ENCODE measurements around the gene PFKL.

The PFKL gene

DNA sequence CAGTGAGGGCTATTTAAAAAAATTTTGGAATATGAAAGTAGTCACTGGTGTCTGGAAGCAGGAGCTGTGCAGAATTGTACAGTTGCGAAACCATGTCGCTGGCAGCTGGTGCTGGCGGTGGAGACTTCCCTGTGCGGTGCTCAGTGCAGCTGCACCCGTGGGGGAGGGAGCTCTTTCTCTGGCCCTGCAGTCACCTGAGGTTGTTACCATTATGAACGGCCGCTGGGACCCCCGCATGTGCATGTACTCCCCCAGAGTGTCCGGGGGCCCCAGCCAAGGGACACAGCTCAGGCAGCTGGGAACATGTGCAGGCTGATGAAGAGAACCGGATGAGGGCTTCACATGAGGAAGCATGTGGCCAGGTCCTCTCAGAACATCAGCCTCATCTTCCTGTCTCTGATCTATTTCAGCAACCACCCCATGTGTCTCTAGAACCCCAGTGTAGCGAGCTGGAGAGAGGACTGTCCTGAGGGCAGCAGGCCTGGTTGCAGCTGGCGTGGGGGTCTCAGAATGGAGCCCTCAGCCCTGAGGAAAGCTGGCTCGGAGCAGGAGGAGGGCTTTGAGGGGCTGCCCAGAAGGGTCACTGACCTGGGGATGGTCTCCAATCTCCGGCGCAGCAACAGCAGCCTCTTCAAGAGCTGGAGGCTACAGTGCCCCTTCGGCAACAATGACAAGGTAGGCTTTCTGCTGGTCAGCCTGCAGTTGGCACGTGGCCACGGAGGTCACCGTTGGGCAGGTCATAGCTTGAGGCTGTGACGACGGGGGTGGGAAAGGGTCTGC lies 53.5 kb downstream of the PFKL start, which contains the start of gene TRPM2:
Gene TRPM2 (plus strand): TSS at position 431 of the 780 bp plus-strand sequence. CDS start 80 bp downstream, at position 511.
- no peak for DNase-seq (ENCODE audit: extremely low read depth, low read depth)
- H3K4me3 ChIP-seq (replicated peaks; ENCODE audit: low read depth, low read length), result no peak within 1 kb of the TSS
- TF ChIP-seq, protein P1, sequence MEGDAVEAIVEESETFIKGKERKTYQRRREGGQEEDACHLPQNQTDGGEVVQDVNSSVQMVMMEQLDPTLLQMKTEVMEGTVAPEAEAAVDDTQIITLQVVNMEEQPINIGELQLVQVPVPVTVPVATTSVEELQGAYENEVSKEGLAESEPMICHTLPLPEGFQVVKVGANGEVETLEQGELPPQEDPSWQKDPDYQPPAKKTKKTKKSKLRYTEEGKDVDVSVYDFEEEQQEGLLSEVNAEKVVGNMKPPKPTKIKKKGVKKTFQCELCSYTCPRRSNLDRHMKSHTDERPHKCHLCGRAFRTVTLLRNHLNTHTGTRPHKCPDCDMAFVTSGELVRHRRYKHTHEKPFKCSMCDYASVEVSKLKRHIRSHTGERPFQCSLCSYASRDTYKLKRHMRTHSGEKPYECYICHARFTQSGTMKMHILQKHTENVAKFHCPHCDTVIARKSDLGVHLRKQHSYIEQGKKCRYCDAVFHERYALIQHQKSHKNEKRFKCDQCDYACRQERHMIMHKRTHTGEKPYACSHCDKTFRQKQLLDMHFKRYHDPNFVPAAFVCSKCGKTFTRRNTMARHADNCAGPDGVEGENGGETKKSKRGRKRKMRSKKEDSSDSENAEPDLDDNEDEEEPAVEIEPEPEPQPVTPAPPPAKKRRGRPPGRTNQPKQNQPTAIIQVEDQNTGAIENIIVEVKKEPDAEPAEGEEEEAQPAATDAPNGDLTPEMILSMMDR (IDR thresholded peaks at IDR 0.05; ENCODE audit: low read depth, low read length, missing control alignments), result no peak

DNA sequence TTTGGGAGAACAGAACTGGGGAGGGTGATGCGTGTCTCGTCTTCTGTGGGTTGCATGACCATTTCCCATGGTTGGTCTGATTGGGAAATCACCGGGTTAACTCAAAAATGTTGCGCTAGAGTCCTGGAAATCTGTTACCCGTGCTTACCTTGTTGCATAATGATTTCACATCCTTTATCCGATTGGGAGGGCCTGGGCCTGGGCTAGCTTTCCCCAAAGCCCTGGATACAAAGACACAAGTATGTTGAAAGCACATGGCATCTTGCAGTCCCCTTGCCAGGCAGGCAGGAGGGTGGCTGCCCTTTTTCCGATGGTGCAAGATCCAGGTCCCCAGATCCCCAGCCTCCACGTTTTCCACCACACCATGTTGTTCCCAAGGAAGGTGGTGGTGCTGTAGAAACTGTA lies 54.1 kb downstream of the PFKL start:
- TF ChIP-seq, protein P1 (IDR thresholded peaks at IDR 0.05; ENCODE audit: low read depth, low read length, missing control alignments), result no peak
- no peak overlapping the region for H3K4me3 ChIP-seq (replicated peaks; ENCODE audit: low read depth, low read length)
- DNase-seq (ENCODE audit: extremely low read depth, low read depth), result no peak

DNA sequence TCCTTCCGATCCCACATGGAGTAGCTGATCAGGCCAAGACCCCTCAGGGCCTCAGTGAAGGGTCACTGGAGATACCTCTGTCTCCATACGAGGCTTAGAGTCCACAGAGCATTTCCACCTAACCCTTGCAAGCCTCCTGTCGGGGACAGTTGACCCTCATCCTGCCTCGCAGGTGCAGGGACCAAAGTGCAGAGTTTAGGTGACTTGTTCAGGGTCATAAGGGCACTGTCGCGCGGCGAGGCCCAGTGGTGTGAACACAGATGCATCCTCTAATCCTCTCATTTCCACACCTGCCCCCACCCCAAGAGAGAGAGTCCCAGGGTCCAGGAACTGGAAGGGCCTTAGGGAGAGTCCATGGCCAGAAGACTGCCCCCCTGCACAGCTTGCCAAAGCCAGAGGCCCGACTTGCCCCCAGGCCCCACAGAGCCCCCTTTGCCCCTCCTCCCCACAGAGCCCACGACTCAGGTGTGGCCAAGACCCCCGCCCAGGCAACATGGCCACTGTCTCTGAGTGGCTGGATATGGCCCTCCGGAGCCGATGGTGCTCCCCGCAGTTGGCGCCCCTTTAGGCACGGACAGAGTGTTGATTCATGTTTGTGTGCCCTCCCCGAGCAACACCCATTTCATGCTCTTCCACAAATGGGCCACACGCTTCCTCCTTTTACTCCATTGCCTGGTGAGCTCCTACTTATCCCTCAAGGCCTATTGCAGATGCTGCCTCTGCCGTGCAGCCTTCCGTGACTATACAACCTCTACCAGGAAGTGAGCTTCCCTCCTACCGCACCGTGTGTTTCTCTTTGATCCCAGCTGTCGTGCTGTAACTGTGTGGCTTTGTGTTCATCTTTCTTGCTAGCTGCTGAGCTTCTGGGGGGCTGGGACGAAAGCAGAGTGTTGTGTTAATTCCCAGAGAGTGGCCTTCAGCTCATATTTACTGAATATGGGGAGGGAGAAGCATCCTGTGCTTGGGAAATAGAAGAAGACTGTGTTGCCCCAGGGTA lies 55.2 kb downstream of the PFKL start:
- DNase-seq (ENCODE audit: extremely low read depth, low read depth), result no peak
- H3K4me3 ChIP-seq (replicated peaks; ENCODE audit: low read depth, low read length), result no peak overlapping the region
- TF ChIP-seq, protein P1 (IDR thresholded peaks at IDR 0.05; ENCODE audit: low read depth, low read length, missing control alignments), result no peak

DNA sequence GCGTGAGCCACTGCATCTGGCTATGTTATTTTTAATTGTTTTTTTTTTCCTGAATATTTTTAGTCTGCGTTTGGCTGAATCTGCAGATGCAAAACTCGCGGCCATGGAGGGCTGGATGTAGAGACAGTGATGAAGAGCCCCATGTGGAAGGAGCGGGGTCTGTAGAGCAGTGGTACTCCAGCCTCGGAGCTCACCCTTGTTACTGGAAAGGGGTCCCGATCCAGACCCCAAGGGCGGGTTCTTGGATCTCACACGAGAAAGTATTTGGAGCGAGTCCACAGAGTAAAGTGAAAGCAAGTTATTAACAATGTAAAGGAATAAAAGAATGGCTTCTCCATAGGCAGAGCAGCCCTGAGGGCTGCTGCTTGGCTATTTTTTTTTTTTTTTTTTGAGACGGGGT lies 56.3 kb downstream of the PFKL start:
- TF ChIP-seq, protein P1 (IDR thresholded peaks at IDR 0.05; ENCODE audit: low read depth, low read length, missing control alignments), result no peak

GRCh38 chr21:44356636-44357035 lies 56.8 kb downstream of the PFKL start:
- H3K4me3 ChIP-seq (replicated peaks; ENCODE audit: low read depth, low read length), result no peak overlapping the region
- DNase-seq (ENCODE audit: extremely low read depth, low read depth), result no peak
- TF ChIP-seq, protein P1 (IDR thresholded peaks at IDR 0.05; ENCODE audit: low read depth, low read length, missing control alignments), result no peak

More for the DNA sequence above, 56.3 kb downstream of the PFKL start:
- no peak overlapping the region for H3K4me3 ChIP-seq (replicated peaks; ENCODE audit: low read depth, low read length)
- no peak for DNase-seq (ENCODE audit: extremely low read depth, low read depth)

- H3K4me3 ChIP-seq (replicated peaks; ENCODE audit: low read depth, low read length), result no peak overlapping the region
- DNase-seq (ENCODE audit: extremely low read depth, low read depth), result no peak
- TF ChIP-seq, protein P1 (IDR thresholded peaks at IDR 0.05; ENCODE audit: low read depth, low read length, missing control alignments), result no peak
Observed at GRCh38 chr21:44357064-44357837, 57.4 kb downstream of the PFKL start.

Measured in HFF-Myc (cell line).